ENCODE measurements around the gene P4HA1. TPM values are rescaled to one million over a fixed set of nuclear protein-coding genes. Genes with fewer than 3 reads are reported as not detected.

The P4HA1 gene
- total and polyA plus RNA-seq, 12 donors: 17.3 to 67.3 (median 49.2) TPM

GRCh38 chr10:73095481-73096021 is 1.1 kb downstream of the P4HA1 start:
- DNase-seq (peak; percentile 26 to 66), ATAC-seq (peak in 3 of 8 donors; percentile 11 to 26 (median 13))
- peak overlapping the region; percentile 76 to 92 (median 85) for H3K4me3 ChIP-seq
- intact Hi-C loops (cut with DNase I): loop anchor here in 9 of 10 donors (1.0 to 10.0 kb wide), 6 partner anchors 15 to 69 kb away; partner anchors contain the start of genes NUDT13 (in 2 of the 9), ECD (in 1 of the 9) and FAM149B1 (in 1 of the 9)
- H3K27me3 ChIP-seq: no peaks in the 10 kb centered on the region
- TF ChIP-seq CTCF (IDR thresholded peaks at IDR 0.05): no peak
- no peaks in the 10 kb centered on the region for H3K9me3 ChIP-seq
- peak overlapping the region; percentile 94 to 99 (median 96) for H3K27ac ChIP-seq
- peaks cover 0 to 14% (median 0%) of the 10 kb centered on the region in 9 donors for H3K36me3 ChIP-seq
- peaks cover 0 to 58% (median 43%) of the 10 kb centered on the region in 9 donors for H3K4me1 ChIP-seq
- WGBS, 2 donors: 0% methylated on average over 14 of the region's 14 CpGs

GRCh38 chr10:73094986-73095480 is 1.6 kb downstream of the P4HA1 start:
- DNase-seq: no peak
- ATAC-seq: no peak
- 3 to 5% methylated on average over 5 of the region's 5 CpGs for WGBS, 2 donors
- intact Hi-C loops (cut with DNase I): loop anchor here in 7 of 10 donors (5.0 to 10.0 kb wide), 4 partner anchors 60 to 70 kb away; partner anchors contain the start of genes ECD (in 1 of the 7) and FAM149B1 (in 1 of the 7)
- no peaks in the 10 kb centered on the region for H3K27me3 ChIP-seq
- H3K4me1 ChIP-seq: peaks cover 0 to 61% (median 43%) of the 10 kb centered on the region in 9 donors
- peak overlapping the region; percentile 76 to 92 (median 85) for H3K4me3 ChIP-seq
- H3K27ac ChIP-seq: peak overlapping the region; percentile 94 to 99 (median 96)
- no peak for TF ChIP-seq CTCF (IDR thresholded peaks at IDR 0.05)
- peaks cover 0 to 12% (median 0%) of the 10 kb centered on the region in 9 donors for H3K36me3 ChIP-seq
- no peaks in the 10 kb centered on the region for H3K9me3 ChIP-seq

- WGBS, 2 donors: 13 to 26% methylated on average over 2 of the region's 2 CpGs
- H3K36me3 ChIP-seq: peaks cover 0 to 16% (median 0%) of the 10 kb centered on the region in 9 donors
- peaks cover 0 to 67% (median 41%) of the 10 kb centered on the region in 9 donors for H3K4me1 ChIP-seq
- peak overlapping the region in 9 of 10 donors; percentile 76 to 92 (median 85) for H3K4me3 ChIP-seq
- H3K27ac ChIP-seq: peak overlapping the region; percentile 8 to 99 (median 96)
- no peak for TF ChIP-seq CTCF (IDR thresholded peaks at IDR 0.05)
- DNase-seq: no peak
- ATAC-seq: no peak
- H3K27me3 ChIP-seq: no peaks in the 10 kb centered on the region
- intact Hi-C loops (cut with DNase I): loop anchor here in 2 of 10 donors (10.0 kb wide), 2 partner anchors 61 to 71 kb away; partner anchors contain the start of genes ECD (in 1 of the 2) and FAM149B1 (in 1 of the 2)
- H3K9me3 ChIP-seq: no peaks in the 10 kb centered on the region
Measured at GRCh38 chr10:73093922-73094850, 2.5 kb downstream of the P4HA1 start.

GRCh38 chr10:73092830-73093229 is 3.8 kb downstream of the P4HA1 start:
- ATAC-seq (no peak), DNase-seq (no peak)
- Histone ChIP-seq H3K9me3 (no peaks in the 10 kb centered on the region), H3K4me3 (no peak overlapping the region), H3K4me1 (peaks cover 0 to 76% (median 37%) of the 10 kb centered on the region in 9 donors), H3K36me3 (peaks cover 0 to 16% (median 0%) of the 10 kb centered on the region in 9 donors), H3K27ac (peak overlapping the region in 7 of 10 donors; percentile 36 to 96 (median 53)), H3K27me3 (no peaks in the 10 kb centered on the region)
- intact Hi-C loops (cut with DNase I): loop anchor here in 2 of 10 donors (10.0 kb wide), 2 partner anchors 62 to 72 kb away; partner anchors contain the start of genes ECD (in 1 of the 2) and FAM149B1 (in 1 of the 2)
- 97 to 98% methylated on average over 3 of the region's 3 CpGs for WGBS, 2 donors
- TF ChIP-seq CTCF (IDR thresholded peaks at IDR 0.05): no peak

All from heart right ventricle (tissue), 16 donors.